Mesodermal cell (in vitro differentiated cells): Measurements from ENCODE around the gene NT5C1A.

ENCODE experiments used
- H3K27ac ChIP-seq: 2 replicates; pipeline ENCODE4 v1.7.0; 2013; ENCODE audit warnings: mild to moderate bottlenecking, low read depth, low read length, moderate library complexity; ENCODE audit not compliant: severe bottlenecking
- H3K36me3 ChIP-seq: 2 replicates; pipeline ENCODE4 v1.7.1; 2013; ENCODE audit warnings: mild to moderate bottlenecking, low read length, moderate library complexity; ENCODE audit not compliant: control insufficient read depth, insufficient read depth
- H3K4me1 ChIP-seq: one replicate; pipeline ENCODE4 v1.7.1; 2013; ENCODE audit warnings: mild to moderate bottlenecking, low read length; ENCODE audit not compliant: insufficient read depth, control insufficient read depth, poor library complexity, severe bottlenecking
- H3K4me3 ChIP-seq: 2 replicates; pipeline ENCODE4 v1.7.0; 2013; ENCODE audit warnings: low read length, control low read depth, mild to moderate bottlenecking; ENCODE audit not compliant: insufficient read depth, poor library complexity, severe bottlenecking; ENCODE audit errors: extremely low read depth
- H3K9me3 ChIP-seq: 2 replicates; pipeline ENCODE4 v1.7.1; 2013; ENCODE audit warnings: mild to moderate bottlenecking, low read length, moderate library complexity; ENCODE audit not compliant: control insufficient read depth
- WGBS, 2 experiments: methylation state at CpG; one replicate each; pipeline ENCODE4 v1.1.5; 2013; ENCODE audit warnings: missing lambda C conversion rate in 2 of 2; ENCODE audit not compliant: insufficient coverage in 2 of 2; 5-methylcytosine and 5-hydroxymethylcytosine counted together

NT5C1A gene

DNA sequence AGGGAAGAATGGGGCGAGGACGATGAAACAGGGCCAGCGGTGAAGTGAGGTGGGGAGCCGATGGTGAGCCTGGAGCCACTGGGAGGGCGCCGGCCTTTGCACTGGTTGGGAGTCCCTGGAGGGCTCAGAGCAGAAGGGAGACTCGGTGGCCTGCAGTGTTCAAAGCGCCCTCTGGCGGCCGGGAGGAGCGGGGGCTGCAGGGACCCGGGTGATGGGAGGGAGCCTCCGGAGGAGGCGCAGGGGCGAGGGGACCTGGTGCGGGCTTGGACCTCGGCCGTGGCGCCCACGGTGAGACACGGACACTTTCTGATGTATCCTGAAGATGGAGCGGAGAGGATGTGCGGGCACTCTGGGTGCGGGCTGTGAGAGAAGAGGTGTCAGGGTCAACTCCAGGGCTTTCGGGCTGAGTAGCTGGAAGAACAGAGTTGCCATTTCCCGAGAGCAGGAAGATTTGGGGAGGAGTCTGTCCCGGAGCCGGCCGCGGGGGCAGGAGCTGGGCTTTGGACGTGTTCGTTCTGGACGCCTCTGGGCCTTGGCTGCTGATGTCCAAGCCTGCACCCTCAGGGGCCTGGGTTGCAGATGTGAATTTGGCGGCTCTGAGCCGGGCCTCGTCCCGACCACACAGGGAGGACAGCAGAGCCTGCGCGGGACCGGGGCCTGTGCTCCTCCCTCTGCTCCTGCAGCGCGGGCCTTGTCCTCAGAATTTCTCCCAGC is 62.1 kb downstream of the NT5C1A start:
- H3K9me3 ChIP-seq, result no peaks in the 10 kb centered on the region
- H3K27ac ChIP-seq, result no peak overlapping the region
- peaks cover 5% of the 10 kb centered on the region for H3K4me1 ChIP-seq
- WGBS, 2 experiments, result 16 to 23% methylated on average over 40 of the region's 42 CpGs
- H3K4me3 ChIP-seq, result no peak overlapping the region
- H3K36me3 ChIP-seq, result no peaks in the 10 kb centered on the region
